K562 (cell line): Measurements from ENCODE around the gene RBP3. TPM values are rescaled to one million over a fixed set of nuclear protein-coding genes. Genes with fewer than 3 reads are reported as not detected.

Source experiments
- ATAC-seq: fragments of 200-7000 bp; cut with Tn5 transposase; 3 replicates; pipeline ENCODE4 v1.9.1; 2020; ENCODE audit warnings: moderate library complexity
- BruUV-seq: library from RNA; stranded (reverse); fragments of 400-500 nt; replicated peaks from 2 replicates; lab custom pipeline; 2021; lab: Mats Ljungman, UMichigan
- CTCF ChIA-PET: fragments of 300-600 bp; formaldehyde crosslinking; extraction: SDS; loops from one replicate; lab custom pipeline; 2021; ENCODE audit warnings: low intra/inter-chr PET ratio; lab: Yijun Ruan, JAX
- POLR2A ChIA-PET: fragments of 300-600, 350-650 bp; sonication (Branson Sonifier 250); formaldehyde crosslinking; extraction: SDS; loops from one replicate; lab custom pipeline; 2021; ENCODE audit warnings: antibody characterized with exemption, inconsistent platforms; lab: Yijun Ruan, JAX
- DNase-seq, 4 experiments: peaks; one replicate each; pipeline versions ENCODE4 v3.0.0 to v3.0.0-alpha.2; 2011 to 2018; ENCODE audit warnings: low spot score in 3 of 4, mixed read lengths in 3 of 4; ENCODE audit errors: extremely low read depth in 1 of 4
- FAIRE-seq: peaks from 2 replicates; lab custom pipeline; 2011; peaks lifted over from hg19 to GRCh38; lab: Jason Lieb, UNC
- H2AFZ ChIP-seq: 2 replicates; pipeline ENCODE4 v1.6.0; 2011; ENCODE audit warnings: low read depth, low read length, control low read depth, inconsistent platforms
- H3K27ac ChIP-seq: fragments of 200-600 bp; 3 replicates; pipeline ENCODE4 v1.8.0; 2011; ENCODE audit warnings: low read depth, mild to moderate bottlenecking, control low read depth, inconsistent platforms, low read length, moderate library complexity, mixed read lengths; ENCODE audit errors: extremely low read depth
- H3K27me3 ChIP-seq, 2 experiments: fragments of 300-600 bp in 1 of 2; 2 replicates in 1 of 2; 3 replicates in 1 of 2; pipeline versions ENCODE4 v1.6.0 to v1.8.0; 2011; ENCODE audit warnings: inconsistent platforms in 2 of 2, low read length in 2 of 2, mild to moderate bottlenecking in 1 of 2, mixed read lengths in 1 of 2, moderate library complexity in 1 of 2; ENCODE audit not compliant: control insufficient read depth in 2 of 2, insufficient read depth in 2 of 2
- H3K36me3 ChIP-seq: fragments of 300-600 bp; 3 replicates; pipeline ENCODE4 v1.8.0; 2011; ENCODE audit warnings: mild to moderate bottlenecking, low read length, inconsistent platforms; ENCODE audit not compliant: control insufficient read depth, insufficient read depth
- H3K4me1 ChIP-seq, 2 experiments: fragments of 200-600 bp in 1 of 2; replicated peaks in 1 of 2; 2 replicates in 1 of 2; 3 replicates in 1 of 2; pipeline versions ENCODE4 v1.5.1 to v1.8.0; 2011; ENCODE audit warnings: inconsistent platforms in 2 of 2, low read length in 2 of 2, mild to moderate bottlenecking in 1 of 2, mixed read lengths in 1 of 2, moderate library complexity in 1 of 2; ENCODE audit not compliant: control insufficient read depth in 2 of 2, insufficient read depth in 2 of 2
- H3K4me2 ChIP-seq: 2 replicates; pipeline ENCODE4 v1.6.1; 2011; ENCODE audit warnings: low read length, control low read depth, inconsistent platforms, mixed read lengths; ENCODE audit not compliant: insufficient read depth
- H3K4me3 ChIP-seq: fragments of 200-600 bp; sonication (generic), shearing (Covaris generic); 2 replicates; pipeline ENCODE4 v1.5.1; 2016; ENCODE audit warnings: control low read depth, inconsistent platforms
- H3K79me2 ChIP-seq: fragments of 200-600 bp; 3 replicates; pipeline ENCODE4 v1.8.0; 2011; ENCODE audit warnings: low read length, inconsistent platforms; ENCODE audit not compliant: control insufficient read depth, insufficient read depth
- H3K9ac ChIP-seq, 2 experiments: 2 replicates each; pipeline versions ENCODE4 v1.6.0 to v1.6.1; 2011; ENCODE audit warnings: low read depth in 2 of 2, low read length in 2 of 2, control low read depth in 1 of 2, inconsistent platforms in 1 of 2, mild to moderate bottlenecking in 1 of 2, mixed read lengths in 1 of 2; ENCODE audit not compliant: insufficient read depth in 1 of 2
- H3K9me1 ChIP-seq: one replicate; pipeline ENCODE4 v1.6.0; 2011; ENCODE audit warnings: inconsistent platforms, mild to moderate bottlenecking, low read length, moderate library complexity; ENCODE audit not compliant: control insufficient read depth, insufficient read depth
- H3K9me3 ChIP-seq: replicated peaks from 2 replicates; pipeline ENCODE4 v1.5.1; 2011; ENCODE audit warnings: low read depth, low read length, inconsistent platforms; ENCODE audit not compliant: control insufficient read depth, insufficient read depth
- H4K20me1 ChIP-seq: replicated peaks from 2 replicates; pipeline ENCODE4 v1.6.1; 2011; ENCODE audit warnings: low read length, inconsistent platforms, mixed read lengths; ENCODE audit not compliant: control insufficient read depth, insufficient read depth
- IRF1 ChIP-seq: sonication (generic); formaldehyde crosslinking; IDR thresholded peaks from 2 replicates; pipeline ENCODE4 v1.8.0; 2022; ENCODE audit warnings: missing genetic modification reagents, mild to moderate bottlenecking, borderline replicate concordance
- MCM5 ChIP-seq: fragments of 450-650 bp; IDR thresholded peaks from 2 replicates; pipeline ENCODE4 v1.6.1; 2016; ENCODE audit warnings: low read depth
- MEIS2 ChIP-seq: fragments of 450-650 bp; IDR thresholded peaks from 2 replicates; pipeline ENCODE4 v1.6.1; 2014; ENCODE audit warnings: mild to moderate bottlenecking; ENCODE audit not compliant: partially characterized antibody
- MTA1 ChIP-seq: fragments of 450-650 bp; IDR thresholded peaks from 2 replicates; pipeline ENCODE4 v1.6.1; 2017; ENCODE audit warnings: borderline replicate concordance
- WGBS: fragments of 100-300 bp; shearing (Covaris generic); methylation state at CpG from one replicate; pipeline ENCODE4 v1.1.6; 2016; ENCODE audit warnings: low coverage, mixed read lengths; ENCODE audit not compliant: insufficient coverage; ENCODE audit errors: missing lambda C conversion rate; 5-methylcytosine and 5-hydroxymethylcytosine counted together
- in situ Hi-C: fragments of 300-500 bp; cut with MboI; formaldehyde crosslinking; loops from 4 replicates; pipeline ENCODE4 v1.15.0; 2018; ENCODE audit warnings: inconsistent platforms, mixed read lengths
- intact Hi-C: fragments of 100-400 bp; cut with micrococcal nuclease; formaldehyde crosslinking; loops from 2 replicates; pipeline ENCODE4 v1.14.2; 2022
- polyA plus RNA-seq, 8 experiments: library from polyadenylated mRNA; depleted of rRNA in 4 of 8; stranded (reverse) in 5 of 8; unstranded in 3 of 8; fragments of >200 nt; fragmentation: Nextera tagmentation in 2 of 8; fragmentation: Illumina TruSeq in 1 of 8; extraction: Ambion mirVana in 2 of 8; extraction: Trizol in 1 of 8; gene quantifications; 2 replicates each; pipeline versions ENCODE4 v1.2.1 to v1.2.3, GENCODE V29; 2011 to 2014; ENCODE audit warnings: inconsistent platforms in 1 of 8, missing spikeins in 1 of 8
- total RNA-seq, 7 experiments: library from RNA; depleted of rRNA in 6 of 7; stranded (reverse); fragments of >200 nt in 6 of 7; fragmentation: Illumina TruSeq in 2 of 7; extraction: Trizol in 2 of 7; gene quantifications; 2 replicates each; pipeline versions ENCODE4 v1.2.1 to v1.2.3, GENCODE V29; 2011 to 2021; ENCODE audit warnings: low replicate concordance in 1 of 7

RBP3 gene
- total and polyA plus RNA-seq, 9 of the 15 experiments (the other 6 are each of a cell fraction or from before 2014, with no cell fraction given) = not detected

- Histone ChIP-seq H3K36me3 (no peaks in the 10 kb centered on the region), H3K4me1 (peaks cover 18 to 30% of the 10 kb centered on the region in 2 experiments; a peak in 4 of 5 replicates), H3K27ac (no peak overlapping the region), H3K27me3 (peaks cover 12 to 35% of the 10 kb centered on the region in 2 experiments), H3K4me2 (no peak overlapping the region), H3K9me1 (no peaks in the 10 kb centered on the region), H2AFZ (no peak overlapping the region), H3K9me3 (no peaks in the 10 kb centered on the region), H3K79me2 (no peaks in the 10 kb centered on the region), H3K4me3 (no peak overlapping the region), H3K9ac (peak overlapping the region in 1 of 2 experiments; percentile 14; a peak in 1 of 4 replicates), H4K20me1 (0 out of 2 replicates have a peak, but pooled peaks cover 13% of the 10 kb centered on the region)
- WGBS = 12% methylated on average over 7 of the region's 7 CpGs
- POLR2A ChIA-PET = interaction anchor here (0.7 to 1.0 kb wide), 2 partner anchors 21 to 263 kb away, joined by 3 read pairs; no protein-coding TSS in a partner anchor
- intact Hi-C loops = no loop called here
- DNase-seq = no peak
- no peak for ATAC-seq
- in situ Hi-C loops = no loop called here
- no peak for FAIRE-seq
- BruUV-seq = no TSS peak
- CTCF ChIA-PET = no interaction called here
- TF ChIP-seq MTA1 = no peak
Measured at GRCh38 chr10:47303105-47303504, 45.1 kb upstream of the RBP3 start.

- ATAC-seq = no peak
- no peak overlapping the region for H3K4me2 ChIP-seq
- peaks cover 12 to 33% of the 10 kb centered on the region in 2 experiments for H3K27me3 ChIP-seq
- 15% methylated on average over 6 of the region's 6 CpGs for WGBS
- ChIA-PET POLR2A (interaction anchor here (0.6 to 1.0 kb wide), 2 partner anchors 20 to 59 kb away, joined by 3 read pairs; no protein-coding TSS in a partner anchor), CTCF (no interaction called here)
- H3K27ac ChIP-seq = no peak overlapping the region
- no peak overlapping the region for H3K9ac ChIP-seq
- DNase-seq = no peak
- H3K9me1 ChIP-seq = no peaks in the 10 kb centered on the region
- H3K9me3 ChIP-seq = no peaks in the 10 kb centered on the region
- FAIRE-seq = no peak
- H4K20me1 ChIP-seq = 0 out of 2 replicates have a peak, but pooled peaks cover 13% of the 10 kb centered on the region
- H3K4me1 ChIP-seq = peaks cover 18 to 30% of the 10 kb centered on the region in 2 experiments; a peak in 4 of 5 replicates
- H3K36me3 ChIP-seq = no peaks in the 10 kb centered on the region
- intact Hi-C loops (no loop called here), in situ Hi-C loops (no loop called here)
- H2AFZ ChIP-seq = no peak overlapping the region
- H3K79me2 ChIP-seq = no peaks in the 10 kb centered on the region
- TF ChIP-seq IRF1 = no peak
- TF ChIP-seq MCM5 = no peak
- no peak for TF ChIP-seq MEIS2
- no TSS peak for BruUV-seq
- no peak overlapping the region for H3K4me3 ChIP-seq
Measured at GRCh38 chr10:47303866-47304265, 44.3 kb upstream of the RBP3 start.
